ENCODE data around the gene RIOK1.
"Not testable (repeated sequence)": the region's sequence is repeated elsewhere in the genome, so short reads cannot be mapped to it uniquely, and the experiment has no call there.

Gene RIOK1

GRCh38 chr6:7442467-7442866 is 52.9 kb downstream of the RIOK1 start:
- no peak for DNase-seq

DNA sequence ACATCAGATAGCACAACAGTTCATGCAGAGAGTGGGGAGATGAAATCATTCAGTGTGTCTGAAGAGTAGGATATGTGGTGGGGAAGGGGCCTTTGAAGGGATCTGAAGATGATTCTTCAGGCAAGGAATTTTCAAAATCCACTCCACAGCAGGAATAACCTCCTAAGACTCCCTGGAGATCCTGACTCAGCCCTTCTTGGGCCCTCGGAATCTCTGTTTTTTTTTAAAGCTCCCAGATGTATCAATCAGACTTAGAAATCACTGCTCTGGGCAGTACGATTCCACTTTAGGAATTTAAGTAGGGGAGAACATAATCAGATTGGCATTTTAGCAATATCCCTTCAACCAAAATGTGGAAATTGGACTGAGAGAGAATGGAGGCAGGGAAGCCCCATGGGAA is 55.5 kb downstream of the RIOK1 start:
- no peak for DNase-seq

- no peak for DNase-seq
Observed at GRCh38 chr6:7445885-7446461, 56.4 kb downstream of the RIOK1 start.

DNA sequence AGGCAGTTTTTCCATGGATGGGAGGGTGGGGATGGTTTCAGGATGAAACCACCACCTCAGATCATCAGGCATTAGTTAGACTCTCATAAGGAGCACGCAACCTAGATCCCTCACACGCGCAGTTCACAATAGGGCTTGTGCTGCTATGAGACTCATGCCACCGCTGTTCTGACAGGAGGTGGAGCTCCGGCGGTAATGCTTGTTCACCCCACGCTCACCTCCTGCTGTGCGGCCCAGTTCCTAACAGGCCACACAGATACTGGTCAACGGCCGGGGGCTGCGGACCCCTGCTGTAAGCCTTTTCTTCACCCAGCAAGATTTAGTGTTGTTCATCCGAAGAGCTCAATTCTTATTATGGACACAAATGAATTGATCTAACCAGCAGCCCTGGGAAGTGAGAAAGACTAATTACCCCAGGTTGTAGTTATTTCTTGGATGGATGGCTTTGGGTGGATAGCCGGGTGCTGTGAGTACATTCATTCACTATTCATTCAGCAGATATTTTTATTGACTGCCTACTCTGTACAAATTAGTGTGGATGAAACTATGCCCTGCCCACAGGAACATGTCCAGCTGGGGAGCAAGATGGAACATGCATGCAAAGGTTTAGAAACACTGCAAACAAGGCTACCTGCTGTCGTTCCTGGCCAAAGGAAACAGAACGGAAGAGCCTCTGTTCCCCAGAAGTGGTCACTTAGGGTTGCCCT is 57.2 kb downstream of the RIOK1 start:
- DNase-seq = no peak

- no peak for DNase-seq
Observed at GRCh38 chr6:7448232-7448631, 58.6 kb downstream of the RIOK1 start.

DNA sequence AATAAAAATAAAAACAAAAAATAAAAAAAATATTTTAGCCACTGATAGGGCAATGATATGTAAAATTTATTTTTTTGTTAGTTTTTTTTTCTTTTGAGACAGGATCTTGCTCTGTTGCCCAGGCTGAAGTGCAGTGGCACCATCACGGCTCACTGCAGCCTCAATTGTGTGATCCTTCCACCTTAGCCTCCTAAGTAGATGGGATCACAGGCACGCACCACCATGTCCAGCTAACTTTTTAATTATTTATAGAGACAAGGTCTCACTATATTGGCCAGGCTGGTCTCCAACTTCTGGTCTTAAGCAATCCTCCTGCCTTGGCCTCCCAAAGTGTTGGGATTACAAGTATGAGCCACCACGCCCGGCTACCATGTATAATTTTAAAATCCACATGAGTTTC is 59.4 kb downstream of the RIOK1 start:
- no peak for DNase-seq

DNA sequence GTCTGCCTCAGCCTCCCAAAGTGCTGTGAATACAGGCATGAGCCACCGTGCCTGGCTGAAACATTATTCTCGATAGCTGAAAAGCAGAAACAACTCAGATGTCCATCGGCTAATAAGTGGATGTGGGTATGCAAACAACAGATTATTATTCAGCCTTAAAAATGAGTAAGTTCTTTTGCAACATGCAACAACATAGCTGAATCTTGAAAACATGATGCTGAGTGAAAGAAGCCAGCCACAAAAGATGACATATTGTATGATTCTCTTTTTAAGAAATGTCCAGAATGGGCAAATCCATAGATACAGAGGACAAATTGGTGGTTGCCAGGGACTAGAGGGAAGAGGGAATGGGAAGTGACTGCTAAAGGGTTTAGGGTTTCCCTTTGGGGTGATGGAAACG is 61.7 kb downstream of the RIOK1 start:
- no peak for DNase-seq

GRCh38 chr6:7452898-7453297 is 63.3 kb downstream of the RIOK1 start:
- DNase-seq = no peak

DNA sequence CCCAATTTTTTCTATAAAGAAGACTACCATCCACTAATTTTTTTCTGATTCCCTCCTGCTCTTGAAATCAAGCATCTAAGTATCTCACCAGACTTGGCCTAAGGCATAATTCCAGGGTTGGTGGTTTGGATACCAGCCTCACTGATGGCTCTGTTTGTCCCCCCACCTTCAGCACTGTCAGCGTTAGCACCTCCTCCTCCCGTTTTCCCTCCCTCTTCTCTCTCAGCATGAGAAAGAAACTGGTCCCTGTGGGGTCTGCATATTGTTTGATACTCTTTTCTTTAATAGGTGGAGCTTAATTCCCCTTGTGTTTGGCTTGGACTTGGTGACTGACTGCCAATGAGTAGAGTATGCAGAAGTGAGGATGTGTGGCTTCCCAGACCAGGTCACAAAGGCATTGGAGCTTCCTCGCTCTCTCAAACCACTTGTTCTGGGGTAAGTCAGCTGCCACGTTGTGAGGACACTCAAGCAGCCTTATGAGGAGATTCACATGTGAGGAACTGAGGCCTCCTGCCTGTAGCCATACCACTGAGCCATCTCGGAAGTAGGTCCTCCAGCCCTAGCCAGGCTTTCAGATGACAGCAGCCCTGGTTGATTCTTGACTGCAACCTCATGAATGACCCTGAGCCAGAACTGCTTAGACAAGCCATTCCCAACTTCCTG is 65.2 kb downstream of the RIOK1 start:
- no peak for DNase-seq

DNA sequence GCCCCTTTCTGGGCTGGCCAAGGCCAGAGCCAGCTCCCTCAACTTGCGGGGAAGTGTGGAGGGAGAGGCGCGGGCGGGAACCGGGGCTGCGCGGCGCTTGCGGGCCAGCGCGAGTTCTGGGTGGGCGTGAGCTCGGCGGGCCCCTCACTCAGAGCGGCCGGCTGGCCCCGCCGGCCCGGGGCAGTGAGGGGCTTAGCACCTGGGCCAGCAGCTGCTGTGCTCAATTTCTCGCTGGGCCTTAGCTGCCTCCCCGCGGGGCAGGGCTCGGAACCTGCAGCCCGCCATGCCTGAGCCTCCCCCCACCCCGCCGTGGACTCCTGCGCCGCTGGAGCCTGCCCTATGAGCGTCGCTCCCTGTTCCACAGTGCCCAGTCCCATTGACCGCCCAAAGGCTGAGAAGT is 66.7 kb downstream of the RIOK1 start:
- DNase-seq = not testable (repeated sequence)

DNA sequence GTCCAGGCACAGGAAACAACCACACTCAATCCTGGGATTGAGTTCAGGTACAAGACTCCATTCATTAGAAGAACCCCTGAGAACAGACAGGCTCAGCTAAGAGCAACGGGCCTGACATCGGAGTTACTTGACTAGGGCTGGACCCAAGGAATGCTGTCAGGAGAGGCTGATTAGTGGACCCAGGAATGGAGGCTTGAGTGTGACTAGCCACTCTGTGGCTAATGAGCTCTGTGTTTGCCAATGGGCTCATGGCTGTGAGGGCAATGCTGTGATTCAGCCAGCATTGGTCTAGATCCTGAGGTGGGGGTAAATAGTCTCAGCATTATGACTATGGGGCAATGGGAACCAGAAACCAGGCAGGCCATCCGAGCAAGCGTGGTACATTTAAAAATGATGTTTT is 71.8 kb downstream of the RIOK1 start:
- no peak for DNase-seq

GRCh38 chr6:7463785-7464184 is 74.2 kb downstream of the RIOK1 start:
- DNase-seq = no peak

DNA sequence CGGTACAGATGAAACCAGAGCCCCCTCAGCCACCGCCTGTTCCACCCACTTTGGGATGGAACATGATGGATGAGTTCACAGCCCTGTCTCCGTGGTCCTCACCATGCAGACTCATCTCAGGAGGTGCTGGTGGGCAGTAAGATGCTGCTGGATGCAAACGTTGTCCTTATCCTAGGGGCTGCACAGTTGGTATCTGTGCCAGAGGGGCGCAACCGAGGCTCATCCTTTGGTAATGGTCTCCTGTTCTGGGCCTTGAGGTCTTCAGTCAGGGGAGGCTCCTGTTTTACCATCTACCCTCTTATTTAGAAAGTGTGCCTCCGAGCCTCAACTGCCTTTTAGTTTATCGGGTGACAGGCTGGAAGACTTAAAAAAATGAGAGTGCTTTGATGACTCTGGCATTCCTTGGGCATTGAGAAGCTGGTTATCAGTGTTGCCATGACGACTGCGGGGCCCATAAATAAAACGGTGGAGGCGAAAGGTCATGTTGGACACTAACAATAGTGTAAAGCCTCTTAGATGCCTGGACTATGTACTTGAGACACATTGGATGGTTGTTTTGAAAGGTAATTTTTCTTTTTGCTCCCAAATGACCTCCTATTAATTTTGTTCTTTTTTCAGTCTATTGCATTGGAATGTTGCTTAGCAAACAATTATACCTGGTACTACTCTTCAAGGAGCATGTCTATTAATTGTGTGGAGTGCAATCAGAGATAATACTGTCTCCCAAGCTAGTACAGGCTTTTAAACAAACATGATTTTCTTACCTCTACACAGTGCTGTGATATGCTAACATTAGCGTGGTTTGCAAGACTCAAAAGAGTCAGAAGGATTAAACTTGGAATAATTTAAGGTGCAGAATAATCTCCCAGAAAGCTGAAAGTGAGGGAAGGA is 77.6 kb downstream of the RIOK1 start:
- no peak for DNase-seq
